Cardiac septum (tissue), 1 donor: ENCODE data around the gene TUT4. TPM values are rescaled to one million over a fixed set of nuclear protein-coding genes. Genes with fewer than 3 reads are reported as not detected.
A peak's percentile ranks its signal among the peaks of the same experiment; 100 is the strongest.
"Not testable (repeated sequence)": the region's sequence is repeated elsewhere in the genome, so short reads cannot be mapped to it uniquely, and the experiment has no call there.

Experiments used
- DNase-seq: peaks from one replicate; pipeline ENCODE4 v3.0.0-alpha.2; 2020; ENCODE audit warnings: low spot score
- intact Hi-C: fragments of 100-400 bp; cut with DNase I; formaldehyde crosslinking; loops from one replicate; pipeline ENCODE4 v1.14.0; 2022
- total RNA-seq: library from RNA; stranded (reverse); fragmentation: NEBNext Ultra II Directional; extraction: Animal tissue kit (Norgen Biotek cat#: 25700); gene quantifications from one replicate; pipeline ENCODE4 v1.2.1, GENCODE V29; 2021
- donor health status: DM: no; HTN: no; CAD: no.

TUT4 gene
- total RNA-seq, 1 donor from 2014 or later, result 37.1 TPM

GRCh38 chr1:52579415-52579814, 26.5 kb upstream of the TUT4 start:
- intact Hi-C loops, result no loop called here

GRCh38 chr1:52578066-52578465, 25.2 kb upstream of the TUT4 start:
- DNase-seq, intact Hi-C loops: not testable (repeated sequence)

More at GRCh38 chr1:52579415-52579814, 26.5 kb upstream of the TUT4 start:
- DNase-seq, result no peak

GRCh38 chr1:52576074-52576473, 23.2 kb upstream of the TUT4 start:
- intact Hi-C loops, result no loop called here
- DNase-seq, result no peak

- intact Hi-C loops, result no loop called here
- DNase-seq, result no peak
Measured at GRCh38 chr1:52574594-52574993, 21.7 kb upstream of the TUT4 start.

- intact Hi-C loops, result no loop called here
- DNase-seq, result no peak
Measured at GRCh38 chr1:52572387-52572786, 19.5 kb upstream of the TUT4 start.

GRCh38 chr1:52571783-52572182, 18.9 kb upstream of the TUT4 start:
- no peak for DNase-seq
- intact Hi-C loops, result no loop called here

GRCh38 chr1:52569449-52570210, 16.7 kb upstream of the TUT4 start:
- intact Hi-C loops, result no loop called here
- no peak for DNase-seq

- intact Hi-C loops, result no loop called here
- DNase-seq, result no peak
Measured at GRCh38 chr1:52567943-52568342, 15.1 kb upstream of the TUT4 start.

GRCh38 chr1:52562766-52563165, 9.9 kb upstream of the TUT4 start:
- DNase-seq, result no peak
- intact Hi-C loops, result no loop called here

GRCh38 chr1:52559875-52560274, 7.0 kb upstream of the TUT4 start:
- DNase-seq, result no peak
- intact Hi-C loops, result no loop called here

GRCh38 chr1:52558941-52559340, 6.0 kb upstream of the TUT4 start:
- intact Hi-C loops, result no loop called here

GRCh38 chr1:52556641-52557360, 3.9 kb upstream of the TUT4 start:
- intact Hi-C loops, result no loop called here

More at GRCh38 chr1:52558941-52559340, 6.0 kb upstream of the TUT4 start:
- DNase-seq, result no peak

GRCh38 chr1:52554756-52555155, 1.9 kb upstream of the TUT4 start:
- intact Hi-C loops, result loop anchor here (2.0 to 5.0 kb wide), 2 partner anchors 48 to 143 kb away; partner anchors contain the start of genes COA7 and GPX7
- no peak for DNase-seq

More at GRCh38 chr1:52556641-52557360, 3.9 kb upstream of the TUT4 start:
- DNase-seq, result no peak

- no peak for DNase-seq
- intact Hi-C loops, result loop anchor here (2.0 to 5.0 kb wide), 2 partner anchors 49 to 143 kb away; partner anchors contain the start of genes COA7 and GPX7
Measured at GRCh38 chr1:52554267-52554640, 1.4 kb upstream of the TUT4 start.

- intact Hi-C loops, result loop anchor here (2.0 to 5.0 kb wide), 2 partner anchors 49 to 144 kb away; partner anchors contain the start of genes COA7 and GPX7
- DNase-seq, result peak; percentile 91
Measured at GRCh38 chr1:52553362-52554266, 722 bp upstream of the TUT4 start.

GRCh38 chr1:52552236-52552504, 722 bp downstream of the TUT4 start:
- DNase-seq, result no peak
- intact Hi-C loops, result loop anchor here (5.0 kb wide), 1 partner anchor 145 kb away; the partner anchor contains the start of gene COA7

- intact Hi-C loops, result loop anchor here (2.0 to 5.0 kb wide), 2 partner anchors 146 to 147 kb away; partner anchors contain the start of genes COA7, ORC1 and PRPF38A
- no peak for DNase-seq
Measured at GRCh38 chr1:52551507-52552235, 1.2 kb downstream of the TUT4 start.

- DNase-seq, result no peak
- intact Hi-C loops, result loop anchor here (2.0 to 5.0 kb wide), 2 partner anchors 146 to 147 kb away; partner anchors contain the start of genes COA7, ORC1 and PRPF38A
Measured at GRCh38 chr1:52550447-52550846, 2.4 kb downstream of the TUT4 start.

GRCh38 chr1:52549267-52549666, 3.6 kb downstream of the TUT4 start:
- intact Hi-C loops, result no loop called here

More at GRCh38 chr1:52549267-52549666, 3.6 kb downstream of the TUT4 start:
- DNase-seq, result no peak
